GM18502 (cell line): Measurements from ENCODE around the gene CRYGB.

Experiments
- ATAC-seq: cut with Tn5 transposase; IDR thresholded peaks from one replicate; pipeline ENCODE4 v1.9.1; 2021; ENCODE audit warnings: mild to moderate bottlenecking; ENCODE audit not compliant: unreplicated experiment, poor library complexity

Gene CRYGB

GRCh38 chr2:208146006-208146405 is at the start of gene CRYGB:
TSS of gene CRYGB (minus strand) at chr2:208146158. CDS start at chr2:208146120, 38 bp downstream.
- ATAC-seq = no peak

GRCh38 chr2:208195531-208195930 is 49.6 kb upstream of the CRYGB start:
- ATAC-seq = no peak

- no peak for ATAC-seq
These were observed 46.8 kb upstream of the CRYGB start for GRCh38 chr2:208192611-208193236.

- ATAC-seq = no peak
These were observed 44.0 kb upstream of the CRYGB start, which contains the start of gene C2orf80 for GRCh38 chr2:208189810-208190503. TSS of gene C2orf80 (minus strand) at chr2:208190030. CDS start at chr2:208186986, 3,044 bp downstream.

- ATAC-seq = no peak
These were observed 43.3 kb upstream of the CRYGB start for GRCh38 chr2:208189069-208189809.

GRCh38 chr2:208186893-208187292 is 40.9 kb upstream of the CRYGB start:
- ATAC-seq = no peak

- no peak for ATAC-seq
These were observed 40.5 kb upstream of the CRYGB start for GRCh38 chr2:208186465-208186864.

GRCh38 chr2:208183972-208184705 is 38.2 kb upstream of the CRYGB start:
- ATAC-seq = no peak

- no peak for ATAC-seq
These were observed 37.6 kb upstream of the CRYGB start for GRCh38 chr2:208183526-208183925.

GRCh38 chr2:208182835-208183234 is 36.9 kb upstream of the CRYGB start:
- ATAC-seq = no peak

GRCh38 chr2:208179028-208179609 is 33.2 kb upstream of the CRYGB start:
- no peak for ATAC-seq

- no peak for ATAC-seq
These were observed 29.8 kb upstream of the CRYGB start for GRCh38 chr2:208175840-208176153.

GRCh38 chr2:208175069-208175839 is 29.3 kb upstream of the CRYGB start:
- peak; percentile 99 for ATAC-seq

- ATAC-seq = no peak
These were observed 28.2 kb upstream of the CRYGB start for GRCh38 chr2:208174144-208174543.

GRCh38 chr2:208172125-208172524 is 26.2 kb upstream of the CRYGB start:
- no peak for ATAC-seq

GRCh38 chr2:208164951-208165755 is 19.2 kb upstream of the CRYGB start:
- no peak for ATAC-seq

GRCh38 chr2:208163489-208163888 is 17.5 kb upstream of the CRYGB start, which contains the start of gene CRYGA:
TSS of gene CRYGA (minus strand) at chr2:208163589. CDS start at chr2:208163556, 33 bp downstream.
- no peak for ATAC-seq

GRCh38 chr2:208156439-208156838 is 10.5 kb upstream of the CRYGB start:
- no peak for ATAC-seq

- no peak for ATAC-seq
These were observed 7.2 kb upstream of the CRYGB start for GRCh38 chr2:208153156-208153555.
